NCI-H1105 treated with DMSO at 0.1 percent for 48 hours (cell line): ENCODE data around the gene PSMB10.
A peak's percentile ranks its signal among the peaks of the same experiment; 100 is the strongest.

ENCODE experiments used
- DNase-seq: peaks from one replicate; lab custom pipeline; 2025; lab: John Stamatoyannopoulos, UW

The PSMB10 gene

GRCh38 chr16:67963662-67964321 is 27.1 kb upstream of the PSMB10 start:
- no peak for DNase-seq

GRCh38 chr16:67963292-67963661 is 26.6 kb upstream of the PSMB10 start:
- DNase-seq: no peak

GRCh38 chr16:67962135-67962534 is 25.5 kb upstream of the PSMB10 start:
- DNase-seq: no peak

- peak; percentile 97 for DNase-seq
Observed at GRCh38 chr16:67961551-67961957, 24.9 kb upstream of the PSMB10 start.

GRCh38 chr16:67959536-67960329 is 23.1 kb upstream of the PSMB10 start:
- no peak for DNase-seq

- no peak for DNase-seq
Observed at GRCh38 chr16:67957622-67958021, 21.0 kb upstream of the PSMB10 start.

- no peak for DNase-seq
Observed at GRCh38 chr16:67954421-67955196, 18.0 kb upstream of the PSMB10 start.

GRCh38 chr16:67953641-67954375 is 17.2 kb upstream of the PSMB10 start:
- no peak for DNase-seq

GRCh38 chr16:67951485-67951884 is 14.8 kb upstream of the PSMB10 start:
- no peak for DNase-seq

- no peak for DNase-seq
Observed at GRCh38 chr16:67950335-67950843, 13.7 kb upstream of the PSMB10 start.

GRCh38 chr16:67949645-67950044 is 13.0 kb upstream of the PSMB10 start:
- no peak for DNase-seq

GRCh38 chr16:67948015-67948414 is 11.4 kb upstream of the PSMB10 start:
- no peak for DNase-seq

GRCh38 chr16:67946966-67947558 is 10.4 kb upstream of the PSMB10 start:
- no peak for DNase-seq

GRCh38 chr16:67946128-67946569 is 9.5 kb upstream of the PSMB10 start:
- no peak for DNase-seq

GRCh38 chr16:67945392-67945933 is 8.8 kb upstream of the PSMB10 start:
- DNase-seq: no peak

GRCh38 chr16:67944690-67945391 is 8.2 kb upstream of the PSMB10 start:
- DNase-seq: no peak

- DNase-seq: no peak
Observed at GRCh38 chr16:67943619-67944504, 7.2 kb upstream of the PSMB10 start, which contains the start of gene LCAT. Gene LCAT, minus strand, starts transcription at chr16:67944120. Its CDS starts 19 bp downstream, at chr16:67944101.

GRCh38 chr16:67943256-67943618 is 6.6 kb upstream of the PSMB10 start:
- DNase-seq: no peak

- no peak for DNase-seq
Observed at GRCh38 chr16:67942510-67943255, 6.0 kb upstream of the PSMB10 start.
